ENCODE results near the gene CCNDBP1.

DNA sequence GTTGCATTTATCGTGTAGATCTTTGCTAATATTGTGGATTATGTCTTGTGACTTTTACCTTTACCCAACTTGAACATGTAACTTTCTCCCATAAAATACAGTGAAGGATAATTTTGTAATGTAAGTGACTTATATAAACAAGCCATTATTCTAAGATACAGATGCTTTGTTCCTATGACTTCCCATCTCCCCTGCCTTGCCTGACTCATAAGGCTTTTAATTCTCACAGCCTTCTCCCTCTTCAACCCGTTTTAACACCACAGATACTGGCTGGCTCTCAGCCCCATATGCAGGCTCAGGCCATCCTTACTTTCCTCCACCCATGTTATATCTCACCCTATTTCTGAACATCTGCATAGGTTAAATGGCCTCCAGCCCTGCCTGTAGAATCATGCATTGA, 4.1 kb downstream of the CCNDBP1 start:
- TF ChIP-seq, protein P1, sequence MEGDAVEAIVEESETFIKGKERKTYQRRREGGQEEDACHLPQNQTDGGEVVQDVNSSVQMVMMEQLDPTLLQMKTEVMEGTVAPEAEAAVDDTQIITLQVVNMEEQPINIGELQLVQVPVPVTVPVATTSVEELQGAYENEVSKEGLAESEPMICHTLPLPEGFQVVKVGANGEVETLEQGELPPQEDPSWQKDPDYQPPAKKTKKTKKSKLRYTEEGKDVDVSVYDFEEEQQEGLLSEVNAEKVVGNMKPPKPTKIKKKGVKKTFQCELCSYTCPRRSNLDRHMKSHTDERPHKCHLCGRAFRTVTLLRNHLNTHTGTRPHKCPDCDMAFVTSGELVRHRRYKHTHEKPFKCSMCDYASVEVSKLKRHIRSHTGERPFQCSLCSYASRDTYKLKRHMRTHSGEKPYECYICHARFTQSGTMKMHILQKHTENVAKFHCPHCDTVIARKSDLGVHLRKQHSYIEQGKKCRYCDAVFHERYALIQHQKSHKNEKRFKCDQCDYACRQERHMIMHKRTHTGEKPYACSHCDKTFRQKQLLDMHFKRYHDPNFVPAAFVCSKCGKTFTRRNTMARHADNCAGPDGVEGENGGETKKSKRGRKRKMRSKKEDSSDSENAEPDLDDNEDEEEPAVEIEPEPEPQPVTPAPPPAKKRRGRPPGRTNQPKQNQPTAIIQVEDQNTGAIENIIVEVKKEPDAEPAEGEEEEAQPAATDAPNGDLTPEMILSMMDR (IDR thresholded peaks at IDR 0.05; ENCODE audit: low read length) = no peak
- no peak for TF ChIP-seq EZH2phosphoT487 (IDR thresholded peaks at IDR 0.05; ENCODE audit: low read length)

All from MM.1S (cell line).